Measurements from ENCODE around the gene CASQ2. TPM values are rescaled to one million over a fixed set of nuclear protein-coding genes. Genes with fewer than 3 reads are reported as not detected.

The CASQ2 gene
- total RNA-seq, 4 donors from 2014 or later = 1.5 to 30.2 (median 7.8) TPM

DNA sequence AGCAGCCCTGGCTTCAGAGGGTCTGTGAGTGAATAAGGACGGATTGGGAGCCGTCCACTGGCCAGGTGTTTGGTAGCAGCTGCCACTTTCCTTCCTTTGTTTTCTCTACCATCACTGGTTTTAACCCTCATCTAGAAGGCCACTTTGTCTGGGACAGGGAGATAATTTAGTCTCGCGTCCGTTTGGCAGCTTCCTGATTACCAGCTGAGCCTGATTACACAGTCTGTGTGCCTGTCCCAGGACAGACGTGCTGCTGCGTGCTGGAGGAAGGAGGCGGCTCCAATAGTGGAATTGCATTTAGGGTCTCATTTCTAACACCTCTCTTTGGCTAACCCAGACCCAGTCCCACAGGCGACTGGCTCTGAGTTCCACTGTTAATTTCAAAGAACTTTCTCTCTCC lies 24.6 kb upstream of the CASQ2 start:
- H3K4me1 ChIP-seq = no peaks in the 10 kb centered on the region
- no peaks in the 10 kb centered on the region for H3K27me3 ChIP-seq
- TF ChIP-seq, protein P1, sequence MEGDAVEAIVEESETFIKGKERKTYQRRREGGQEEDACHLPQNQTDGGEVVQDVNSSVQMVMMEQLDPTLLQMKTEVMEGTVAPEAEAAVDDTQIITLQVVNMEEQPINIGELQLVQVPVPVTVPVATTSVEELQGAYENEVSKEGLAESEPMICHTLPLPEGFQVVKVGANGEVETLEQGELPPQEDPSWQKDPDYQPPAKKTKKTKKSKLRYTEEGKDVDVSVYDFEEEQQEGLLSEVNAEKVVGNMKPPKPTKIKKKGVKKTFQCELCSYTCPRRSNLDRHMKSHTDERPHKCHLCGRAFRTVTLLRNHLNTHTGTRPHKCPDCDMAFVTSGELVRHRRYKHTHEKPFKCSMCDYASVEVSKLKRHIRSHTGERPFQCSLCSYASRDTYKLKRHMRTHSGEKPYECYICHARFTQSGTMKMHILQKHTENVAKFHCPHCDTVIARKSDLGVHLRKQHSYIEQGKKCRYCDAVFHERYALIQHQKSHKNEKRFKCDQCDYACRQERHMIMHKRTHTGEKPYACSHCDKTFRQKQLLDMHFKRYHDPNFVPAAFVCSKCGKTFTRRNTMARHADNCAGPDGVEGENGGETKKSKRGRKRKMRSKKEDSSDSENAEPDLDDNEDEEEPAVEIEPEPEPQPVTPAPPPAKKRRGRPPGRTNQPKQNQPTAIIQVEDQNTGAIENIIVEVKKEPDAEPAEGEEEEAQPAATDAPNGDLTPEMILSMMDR (IDR thresholded peaks at IDR 0.05) = no peak
- DNase-seq = no peak
- no peak overlapping the region for H3K27ac ChIP-seq
- H3K9me3 ChIP-seq = no peaks in the 10 kb centered on the region
- H3K36me3 ChIP-seq = no peaks in the 10 kb centered on the region
- intact Hi-C loops (cut with DNase I; ENCODE audit: low total_unique reads) = no loop called here
- no peak overlapping the region for H3K4me3 ChIP-seq

GRCh38 chr1:115791816-115792215 lies 23.3 kb upstream of the CASQ2 start:
- TF ChIP-seq, protein P1 (IDR thresholded peaks at IDR 0.05) = no peak
- no peak for TF ChIP-seq POLR2A (IDR thresholded peaks at IDR 0.05)
- Histone ChIP-seq H3K36me3 (no peaks in the 10 kb centered on the region), H3K9me3 (no peaks in the 10 kb centered on the region), H3K4me1 (no peaks in the 10 kb centered on the region), H3K27ac (no peak overlapping the region), H3K27me3 (no peaks in the 10 kb centered on the region), H3K4me3 (no peak overlapping the region)
- intact Hi-C loops (cut with DNase I; ENCODE audit: low total_unique reads) = no loop called here
- no peak for DNase-seq

GRCh38 chr1:115790846-115791245 lies 22.3 kb upstream of the CASQ2 start:
- no peak for DNase-seq

GRCh38 chr1:115790356-115790755 lies 21.8 kb upstream of the CASQ2 start:
- no peaks in the 10 kb centered on the region for H3K9me3 ChIP-seq
- DNase-seq = no peak
- H3K36me3 ChIP-seq = no peaks in the 10 kb centered on the region
- no peak overlapping the region for H3K4me3 ChIP-seq
- no peaks in the 10 kb centered on the region for H3K4me1 ChIP-seq
- TF ChIP-seq, protein P1 (IDR thresholded peaks at IDR 0.05) = no peak
- TF ChIP-seq POLR2A (IDR thresholded peaks at IDR 0.05) = no peak
- intact Hi-C loops (cut with DNase I; ENCODE audit: low total_unique reads) = no loop called here
- no peak overlapping the region for H3K27ac ChIP-seq
- H3K27me3 ChIP-seq = no peaks in the 10 kb centered on the region

More at GRCh38 chr1:115790846-115791245, 22.3 kb upstream of the CASQ2 start:
- TF ChIP-seq POLR2A (IDR thresholded peaks at IDR 0.05) = no peak
- TF ChIP-seq, protein P1 (IDR thresholded peaks at IDR 0.05) = no peak
- Histone ChIP-seq H3K9me3 (no peaks in the 10 kb centered on the region), H3K36me3 (no peaks in the 10 kb centered on the region), H3K4me1 (no peaks in the 10 kb centered on the region), H3K4me3 (no peak overlapping the region), H3K27me3 (no peaks in the 10 kb centered on the region), H3K27ac (no peak overlapping the region)
- intact Hi-C loops (cut with DNase I; ENCODE audit: low total_unique reads) = no loop called here

DNA sequence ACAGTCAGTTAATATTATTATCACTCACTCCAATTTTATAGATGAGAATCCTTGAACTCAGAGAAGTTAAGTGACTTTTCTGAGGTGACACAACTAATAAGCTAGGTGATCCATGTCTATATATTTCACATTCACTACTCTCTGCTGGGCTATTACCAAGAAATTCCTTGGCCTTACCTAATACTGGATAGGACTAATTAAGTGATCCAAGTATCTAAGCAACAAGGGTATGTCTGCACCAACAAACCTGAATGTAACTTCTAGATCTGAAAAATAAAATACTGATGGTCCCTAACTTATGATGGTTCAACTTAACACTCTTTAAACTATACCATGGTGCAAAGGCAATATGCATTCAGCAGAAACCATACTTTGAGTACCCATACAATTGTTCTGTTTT lies 14.8 kb upstream of the CASQ2 start:
- Histone ChIP-seq H3K4me1 (no peaks in the 10 kb centered on the region), H3K27ac (no peak overlapping the region), H3K27me3 (no peaks in the 10 kb centered on the region), H3K4me3 (no peak overlapping the region), H3K9me3 (no peaks in the 10 kb centered on the region), H3K36me3 (no peaks in the 10 kb centered on the region)
- TF ChIP-seq POLR2A (IDR thresholded peaks at IDR 0.05) = no peak
- TF ChIP-seq, protein P1 (IDR thresholded peaks at IDR 0.05) = no peak
- no peak for DNase-seq
- intact Hi-C loops (cut with DNase I; ENCODE audit: low total_unique reads) = no loop called here

Data from uterus (tissue), 4 donors.